Panc1 (cell line): ENCODE results near the gene SAMM50. TPM values are rescaled to one million over a fixed set of nuclear protein-coding genes. Genes with fewer than 3 reads are reported as not detected.
"Not testable (repeated sequence)": the region's sequence is repeated elsewhere in the genome, so short reads cannot be mapped to it uniquely, and the experiment has no call there.

Experiments
- ATAC-seq: fragments of 200-7000 bp; cut with Tn5 transposase; 2 replicates; pipeline ENCODE4 v1.9.1; 2020; ENCODE audit warnings: mild to moderate bottlenecking, moderate library complexity
- BruUV-seq: library from RNA; stranded (reverse); fragments of 400-500 nt; replicated peaks from 2 replicates; lab custom pipeline; 2021; lab: Mats Ljungman, UMichigan
- CTCF ChIA-PET: fragments of 300-600 bp; sonication (Branson Sonifier 250); formaldehyde crosslinking; loops from one replicate; lab custom pipeline; 2022; ENCODE audit warnings: antibody characterized with exemption; lab: Charles Lee
- POLR2A ChIA-PET: fragments of 300-600 bp; sonication (Branson Sonifier 250); formaldehyde crosslinking; loops from one replicate; lab custom pipeline; 2022; ENCODE audit warnings: antibody characterized with exemption; lab: Charles Lee
- DNase-seq: peaks from one replicate; pipeline ENCODE4 v3.0.0-alpha.2; 2010; ENCODE audit warnings: low read depth, low spot score
- H3K27ac ChIP-seq: 2 replicates; pipeline ENCODE4 v1.5.1; 2011; ENCODE audit warnings: mild to moderate bottlenecking, low read length, inconsistent platforms
- H3K27me3 ChIP-seq: fragments of 200-500 bp; sonication (Bioruptor generic); 2 replicates; pipeline ENCODE4 v1.6.0; 2014; ENCODE audit warnings: low read length, inconsistent platforms; ENCODE audit not compliant: control insufficient read depth, insufficient read depth
- H3K36me3 ChIP-seq: fragments of 200-500 bp; sonication (Bioruptor generic); 2 replicates; pipeline ENCODE4 v1.5.1; 2014; ENCODE audit warnings: inconsistent platforms, mild to moderate bottlenecking, low read length, moderate library complexity; ENCODE audit not compliant: control insufficient read depth, insufficient read depth
- H3K4me1 ChIP-seq: 2 replicates; pipeline ENCODE4 v1.5.1; 2011; ENCODE audit warnings: inconsistent platforms, mild to moderate bottlenecking, low read length, moderate library complexity; ENCODE audit not compliant: control insufficient read depth, insufficient read depth
- H3K4me3 ChIP-seq, 2 experiments: 2 replicates each; pipeline ENCODE4 v1.5.1; 2011 to 2012; ENCODE audit warnings: low read depth in 2 of 2, low read length in 2 of 2, mild to moderate bottlenecking in 2 of 2, inconsistent platforms in 1 of 2, moderate library complexity in 1 of 2
- H3K9me3 ChIP-seq: fragments of 200-500 bp; sonication (Bioruptor generic); 2 replicates; pipeline ENCODE4 v1.5.1; 2014; ENCODE audit warnings: low read depth, mild to moderate bottlenecking, inconsistent platforms, low read length, moderate library complexity; ENCODE audit not compliant: control insufficient read depth, insufficient read depth
- CTCF ChIP-seq: fragments of 450-650 bp; IDR thresholded peaks from 2 replicates; pipeline ENCODE4 v1.5.1; 2017; ENCODE audit warnings: mild to moderate bottlenecking
- POLR2AphosphoS5 ChIP-seq: IDR thresholded peaks from 2 replicates; pipeline ENCODE4 v1.6.1; 2012; ENCODE audit warnings: mild to moderate bottlenecking, low read depth, low read length, moderate library complexity
- SIN3A ChIP-seq: IDR thresholded peaks from 2 replicates; pipeline ENCODE4 v1.6.1; 2012; ENCODE audit warnings: low read depth, mild to moderate bottlenecking, low read length, moderate library complexity, borderline replicate concordance; ENCODE audit not compliant: insufficient read depth
- TCF7L2 ChIP-seq: IDR thresholded peaks from 2 replicates; pipeline ENCODE4 v1.6.1; 2011; ENCODE audit warnings: mild to moderate bottlenecking, low read depth, low read length, inconsistent platforms
- in situ Hi-C: cut with HindIII; loops from 2 replicates; pipeline ENCODE4 v1.10.0; 2016; ENCODE audit warnings: low sequenced_read_pairs, low pct_unique_long_range_greater_than_20kb
- intact Hi-C: fragments of 100-400 bp; cut with micrococcal nuclease; formaldehyde crosslinking; loops from one replicate; pipeline ENCODE4 v1.10.0; 2022; ENCODE audit not compliant: unreplicated experiment
- total RNA-seq: library from RNA; stranded (reverse); gene quantifications from one replicate; pipeline ENCODE4 v1.2.1, GENCODE V29; 2021; ENCODE audit not compliant: unreplicated experiment
- TF ChIP-seq, protein P1 (sequence below), 2 experiments: IDR thresholded peaks; 2 replicates each; pipeline ENCODE4 v1.6.1; 2011 to 2012; ENCODE audit warnings: low read depth in 2 of 2, control low read depth in 1 of 2, low read length in 1 of 2, mild to moderate bottlenecking in 1 of 2, moderate library complexity in 1 of 2; ENCODE audit not compliant: insufficient read depth in 1 of 2

SAMM50 gene
- total RNA-seq, 1 experiment from 2014 or later, result 40.5 TPM

DNA sequence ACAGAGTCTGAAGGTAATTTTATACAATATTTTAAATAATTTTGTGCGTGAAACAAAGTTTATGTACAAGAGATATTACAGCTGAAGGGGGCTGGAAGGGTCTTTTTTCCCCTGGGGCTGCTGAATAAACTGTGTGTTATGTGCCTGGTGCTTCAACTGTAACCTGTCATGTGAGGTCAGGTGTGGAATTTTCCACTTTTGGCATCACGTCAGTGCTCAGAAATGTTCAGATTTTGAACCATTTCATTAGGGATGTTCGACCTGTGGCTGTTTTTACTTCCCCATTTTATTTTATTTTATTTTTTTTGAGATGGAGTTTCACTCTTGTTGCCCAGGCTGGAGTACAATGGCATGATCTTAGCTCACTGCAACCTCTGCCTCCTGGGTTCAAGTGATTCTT lies 61.3 kb downstream of the SAMM50 start:
- CTCF ChIA-PET, H3K4me1 ChIP-seq, BruUV-seq, DNase-seq, in situ Hi-C loops, intact Hi-C loops, H3K27ac ChIP-seq, H3K27me3 ChIP-seq, ATAC-seq, H3K4me3 ChIP-seq, H3K9me3 ChIP-seq, H3K36me3 ChIP-seq: not testable (repeated sequence)
- POLR2A ChIA-PET, result interaction anchor here (0.6 kb wide), 1 partner anchor 126 kb away, joined by 4 read pairs; no protein-coding TSS in a partner anchor

DNA sequence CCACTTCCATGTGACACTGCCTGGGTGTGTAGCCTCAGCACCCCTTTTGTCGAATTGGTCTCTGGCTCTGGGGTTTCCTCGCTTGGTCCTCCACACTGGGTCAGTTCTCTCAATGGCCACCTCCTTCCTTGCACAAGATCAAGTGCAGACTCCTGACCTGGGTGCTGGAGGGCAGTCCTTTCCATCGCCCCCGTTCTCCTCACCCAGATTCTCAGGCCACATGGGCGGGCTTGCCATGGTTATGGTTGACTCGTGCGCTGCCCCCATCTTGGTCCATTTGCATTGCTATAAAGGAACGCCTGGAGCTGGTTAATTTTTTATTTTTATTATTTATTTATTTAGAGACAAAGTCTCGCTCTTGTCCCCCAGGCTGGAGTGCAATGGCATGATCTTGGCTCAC lies 63.4 kb downstream of the SAMM50 start:
- no peaks in the 10 kb centered on the region for H3K36me3 ChIP-seq
- POLR2A ChIA-PET, result no interaction called here
- no TSS peak for BruUV-seq
- CTCF ChIA-PET, result no interaction called here
- in situ Hi-C loops (no loop called here), intact Hi-C loops (no loop called here)
- ATAC-seq (no peak), DNase-seq (no peak)
- peaks cover 2% of the 10 kb centered on the region; the same call in 1 of the 2 replicates for H3K4me1 ChIP-seq
- TF ChIP-seq TCF7L2 (no peak), SIN3A (no peak), CTCF (no peak), POLR2AphosphoS5 (no peak)
- TF ChIP-seq, protein P1, sequence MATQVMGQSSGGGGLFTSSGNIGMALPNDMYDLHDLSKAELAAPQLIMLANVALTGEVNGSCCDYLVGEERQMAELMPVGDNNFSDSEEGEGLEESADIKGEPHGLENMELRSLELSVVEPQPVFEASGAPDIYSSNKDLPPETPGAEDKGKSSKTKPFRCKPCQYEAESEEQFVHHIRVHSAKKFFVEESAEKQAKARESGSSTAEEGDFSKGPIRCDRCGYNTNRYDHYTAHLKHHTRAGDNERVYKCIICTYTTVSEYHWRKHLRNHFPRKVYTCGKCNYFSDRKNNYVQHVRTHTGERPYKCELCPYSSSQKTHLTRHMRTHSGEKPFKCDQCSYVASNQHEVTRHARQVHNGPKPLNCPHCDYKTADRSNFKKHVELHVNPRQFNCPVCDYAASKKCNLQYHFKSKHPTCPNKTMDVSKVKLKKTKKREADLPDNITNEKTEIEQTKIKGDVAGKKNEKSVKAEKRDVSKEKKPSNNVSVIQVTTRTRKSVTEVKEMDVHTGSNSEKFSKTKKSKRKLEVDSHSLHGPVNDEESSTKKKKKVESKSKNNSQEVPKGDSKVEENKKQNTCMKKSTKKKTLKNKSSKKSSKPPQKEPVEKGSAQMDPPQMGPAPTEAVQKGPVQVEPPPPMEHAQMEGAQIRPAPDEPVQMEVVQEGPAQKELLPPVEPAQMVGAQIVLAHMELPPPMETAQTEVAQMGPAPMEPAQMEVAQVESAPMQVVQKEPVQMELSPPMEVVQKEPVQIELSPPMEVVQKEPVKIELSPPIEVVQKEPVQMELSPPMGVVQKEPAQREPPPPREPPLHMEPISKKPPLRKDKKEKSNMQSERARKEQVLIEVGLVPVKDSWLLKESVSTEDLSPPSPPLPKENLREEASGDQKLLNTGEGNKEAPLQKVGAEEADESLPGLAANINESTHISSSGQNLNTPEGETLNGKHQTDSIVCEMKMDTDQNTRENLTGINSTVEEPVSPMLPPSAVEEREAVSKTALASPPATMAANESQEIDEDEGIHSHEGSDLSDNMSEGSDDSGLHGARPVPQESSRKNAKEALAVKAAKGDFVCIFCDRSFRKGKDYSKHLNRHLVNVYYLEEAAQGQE (IDR thresholded peaks at IDR 0.05; ENCODE audit: insufficient read depth in 1 of 2, low read depth in 2 of 2, low read length in 1 of 2), result no peak
- H3K4me3 ChIP-seq, result no peak overlapping the region
- no peaks in the 10 kb centered on the region for H3K27me3 ChIP-seq
- H3K9me3 ChIP-seq, result no peaks in the 10 kb centered on the region
- no peak overlapping the region for H3K27ac ChIP-seq

DNA sequence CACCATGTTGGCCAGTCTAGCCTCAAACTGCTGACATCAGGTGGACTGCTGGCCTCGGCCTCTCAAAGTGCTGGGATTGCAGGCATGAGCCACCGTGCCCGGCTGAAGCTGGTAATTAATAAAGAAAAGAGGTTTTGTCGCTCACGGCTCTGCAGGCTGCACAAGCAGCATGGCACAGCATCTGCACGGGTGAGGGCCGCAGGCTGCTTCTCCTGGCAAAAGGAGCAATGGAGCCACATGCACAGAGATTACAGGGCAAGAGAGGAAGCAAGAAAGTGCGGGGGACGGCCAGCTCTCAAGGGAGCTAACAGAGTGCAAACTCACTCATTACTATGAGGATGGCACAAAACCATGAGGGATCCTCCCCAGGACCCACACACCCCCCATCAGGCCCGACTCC lies 64.2 kb downstream of the SAMM50 start:
- ATAC-seq, result no peak
- Histone ChIP-seq H3K9me3 (no peaks in the 10 kb centered on the region), H3K4me1 (peaks cover 3% of the 10 kb centered on the region; the same call in 1 of the 2 replicates), H3K27ac (no peak overlapping the region), H3K36me3 (no peaks in the 10 kb centered on the region), H3K4me3 (no peak overlapping the region), H3K27me3 (no peaks in the 10 kb centered on the region)
- TF ChIP-seq, protein P1 (IDR thresholded peaks at IDR 0.05; ENCODE audit: insufficient read depth in 1 of 2, low read depth in 2 of 2, low read length in 1 of 2), result no peak
- TF ChIP-seq POLR2AphosphoS5 (no peak), SIN3A (no peak), TCF7L2 (no peak), CTCF (no peak)
- CTCF ChIA-PET, result no interaction called here
- POLR2A ChIA-PET, result interaction anchor here (0.6 kb wide), 1 partner anchor 868 kb away, joined by 6 read pairs; the partner anchor contains the start of gene TSPO
- no TSS peak for BruUV-seq
- DNase-seq, result no peak
- in situ Hi-C loops (no loop called here), intact Hi-C loops (no loop called here)
